ENCODE results near the gene HOXD3.

HOXD3 gene

DNA sequence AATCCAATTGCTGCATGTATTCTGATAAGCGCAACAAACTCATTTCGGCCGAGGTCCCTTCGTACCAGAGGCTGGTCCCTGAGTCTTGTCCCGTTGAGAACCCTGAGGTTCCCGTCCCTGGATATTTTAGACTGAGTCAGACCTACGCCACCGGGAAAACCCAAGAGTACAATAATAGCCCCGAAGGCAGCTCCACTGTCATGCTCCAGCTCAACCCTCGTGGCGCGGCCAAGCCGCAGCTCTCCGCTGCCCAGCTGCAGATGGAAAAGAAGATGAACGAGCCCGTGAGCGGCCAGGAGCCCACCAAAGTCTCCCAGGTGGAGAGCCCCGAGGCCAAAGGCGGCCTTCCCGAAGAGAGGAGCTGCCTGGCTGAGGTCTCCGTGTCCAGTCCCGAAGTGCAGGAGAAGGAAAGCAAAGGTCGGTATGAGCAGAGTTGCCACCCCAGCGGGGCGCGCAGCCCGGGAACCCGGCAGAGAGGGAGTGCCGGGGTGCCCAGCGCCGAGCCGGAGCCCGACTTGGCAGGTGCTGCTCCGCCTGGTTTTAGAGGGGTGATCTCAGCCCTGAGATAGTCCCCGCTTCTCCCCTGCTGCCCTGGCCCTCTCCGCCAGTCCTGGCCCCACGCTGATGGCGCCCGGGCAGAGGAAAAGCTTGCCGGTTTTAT, 39.8 kb upstream of the HOXD3 start:
- H3K27ac Mint-ChIP-seq: peak overlapping the region; percentile 21
- H3K4me3 Mint-ChIP-seq: no peak overlapping the region
- H3K36me3 Mint-ChIP-seq (ENCODE audit: low read depth): peaks cover 3% of the 10 kb centered on the region
- peaks cover 87% of the 10 kb centered on the region for H3K27me3 Mint-ChIP-seq (ENCODE audit: low read depth)
- no peak for DNase-seq (ENCODE audit: low spot score)
- no peaks in the 10 kb centered on the region for H3K9me3 Mint-ChIP-seq
- H3K4me1 Mint-ChIP-seq (ENCODE audit: low read depth): peaks cover 3% of the 10 kb centered on the region

DNA sequence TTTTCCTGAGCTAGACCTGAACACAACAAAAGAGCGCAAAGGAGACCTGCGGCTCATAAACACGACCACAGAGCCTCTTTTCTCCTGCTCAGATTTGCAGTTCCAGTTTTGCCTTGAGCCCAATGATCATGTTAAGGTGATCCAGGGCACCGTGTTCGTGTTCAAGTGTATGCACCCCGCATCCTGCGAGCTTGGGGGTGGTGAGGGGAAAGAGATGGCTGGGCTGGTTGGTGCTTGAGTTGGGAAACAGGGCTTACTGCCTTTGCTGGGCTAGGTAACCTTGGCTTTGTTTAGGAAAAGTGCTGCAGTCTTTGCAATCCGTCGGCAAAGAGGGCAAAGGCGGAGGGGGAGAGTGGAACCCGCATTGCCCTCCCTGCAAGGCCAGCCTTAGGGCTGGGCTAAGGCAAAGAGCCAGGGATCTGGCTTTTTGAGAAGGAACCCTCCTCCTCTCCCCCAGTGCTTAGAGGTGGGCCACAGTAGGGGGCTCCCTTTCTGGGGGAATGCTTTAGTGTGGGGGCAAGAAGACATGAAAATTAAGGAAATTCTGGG, 39.2 kb upstream of the HOXD3 start:
- Mint-ChIP-seq H3K4me1 (ENCODE audit: low read depth) (peaks cover 3% of the 10 kb centered on the region), H3K27ac (no peak overlapping the region), H3K36me3 (ENCODE audit: low read depth) (peaks cover 3% of the 10 kb centered on the region), H3K9me3 (no peaks in the 10 kb centered on the region), H3K27me3 (ENCODE audit: low read depth) (peaks cover 84% of the 10 kb centered on the region), H3K4me3 (no peak overlapping the region)
- no peak for DNase-seq (ENCODE audit: low spot score)

- Mint-ChIP-seq H3K27ac (no peak overlapping the region), H3K27me3 (ENCODE audit: low read depth) (peaks cover 82% of the 10 kb centered on the region), H3K36me3 (ENCODE audit: low read depth) (peaks cover 3% of the 10 kb centered on the region), H3K9me3 (no peaks in the 10 kb centered on the region), H3K4me3 (no peak overlapping the region), H3K4me1 (ENCODE audit: low read depth) (peaks cover 3% of the 10 kb centered on the region)
- no peak for DNase-seq (ENCODE audit: low spot score)
These were observed 38.3 kb upstream of the HOXD3 start for GRCh38 chr2:176118601-176119339.

DNA sequence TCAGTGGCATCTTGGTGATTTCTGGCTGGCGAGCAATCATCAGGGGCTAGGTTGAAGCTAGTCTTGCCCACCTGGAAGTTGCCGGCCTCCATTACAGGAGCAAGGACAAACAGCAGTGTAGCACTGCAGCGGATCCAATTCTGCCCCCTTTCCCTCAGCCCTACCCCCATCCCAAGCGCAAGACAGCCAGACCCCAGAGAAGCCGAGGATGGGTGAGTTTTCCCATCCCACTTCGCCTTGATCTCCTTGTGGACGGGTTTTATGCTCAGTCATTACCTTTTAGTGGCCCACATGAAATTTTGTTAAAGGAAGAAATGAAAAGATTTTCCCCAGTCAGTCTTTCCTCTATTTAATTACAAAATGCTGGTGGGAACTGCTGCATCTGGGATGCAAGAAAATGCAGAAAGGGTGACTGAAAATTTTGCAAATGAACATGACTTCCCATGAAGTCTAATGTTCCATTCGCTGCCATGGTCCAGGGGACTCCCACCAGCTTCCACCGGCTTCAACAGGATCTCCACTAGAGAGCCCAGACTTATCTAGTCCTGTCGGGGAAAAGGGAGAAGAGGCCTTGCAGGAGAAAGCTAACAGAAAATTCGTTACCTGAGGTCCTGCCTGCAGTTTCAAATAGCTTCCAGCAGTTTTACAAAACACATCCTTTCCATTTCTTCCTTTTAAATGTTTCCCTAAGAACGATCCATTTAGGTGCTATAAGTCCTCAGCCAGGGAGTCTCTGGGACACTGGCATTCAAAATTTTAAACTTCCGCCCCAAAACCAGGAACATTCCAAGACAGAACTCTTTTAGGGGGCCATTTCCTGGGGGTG, 36.5 kb upstream of the HOXD3 start:
- peaks cover 3% of the 10 kb centered on the region for H3K4me1 Mint-ChIP-seq (ENCODE audit: low read depth)
- no peaks in the 10 kb centered on the region for H3K9me3 Mint-ChIP-seq
- no peak overlapping the region for H3K4me3 Mint-ChIP-seq
- H3K27ac Mint-ChIP-seq: no peak overlapping the region
- DNase-seq (ENCODE audit: low spot score): no peak
- H3K27me3 Mint-ChIP-seq (ENCODE audit: low read depth): peaks cover 84% of the 10 kb centered on the region
- H3K36me3 Mint-ChIP-seq (ENCODE audit: low read depth): peaks cover 3% of the 10 kb centered on the region

- no peaks in the 10 kb centered on the region for H3K9me3 Mint-ChIP-seq
- no peak for DNase-seq (ENCODE audit: low spot score)
- H3K36me3 Mint-ChIP-seq (ENCODE audit: low read depth): peaks cover 3% of the 10 kb centered on the region
- H3K4me3 Mint-ChIP-seq: no peak overlapping the region
- H3K4me1 Mint-ChIP-seq (ENCODE audit: low read depth): peaks cover 3% of the 10 kb centered on the region
- peaks cover 84% of the 10 kb centered on the region for H3K27me3 Mint-ChIP-seq (ENCODE audit: low read depth)
- peak overlapping the region; percentile 57 for H3K27ac Mint-ChIP-seq
These were observed 35.7 kb upstream of the HOXD3 start for GRCh38 chr2:176121190-176122051.

- no peak overlapping the region for H3K4me3 Mint-ChIP-seq
- H3K27me3 Mint-ChIP-seq (ENCODE audit: low read depth): peaks cover 84% of the 10 kb centered on the region
- H3K27ac Mint-ChIP-seq: peak overlapping the region; percentile 41
- no peaks in the 10 kb centered on the region for H3K36me3 Mint-ChIP-seq (ENCODE audit: low read depth)
- no peaks in the 10 kb centered on the region for H3K9me3 Mint-ChIP-seq
- H3K4me1 Mint-ChIP-seq (ENCODE audit: low read depth): peaks cover 3% of the 10 kb centered on the region
- no peak for DNase-seq (ENCODE audit: low spot score)
These were observed 34.9 kb upstream of the HOXD3 start for GRCh38 chr2:176122052-176122682.

- Mint-ChIP-seq H3K4me3 (no peak within 1 kb of the TSS), H3K27ac (peak within 1 kb of the TSS; percentile 76), H3K9me3 (no peaks in the 10 kb centered on the region), H3K27me3 (ENCODE audit: low read depth) (peaks cover 85% of the 10 kb centered on the region), H3K36me3 (ENCODE audit: low read depth) (no peaks in the 10 kb centered on the region), H3K4me1 (ENCODE audit: low read depth) (peaks cover 3% of the 10 kb centered on the region)
- DNase-seq (ENCODE audit: low spot score): no peak
These were observed 34.3 kb upstream of the HOXD3 start, which contains the start of gene HOXD9 for GRCh38 chr2:176122683-176123410. Gene HOXD9, plus strand, starts transcription at chr2:176122719. Its CDS starts 50 bp downstream, at chr2:176122769.

- no peak for DNase-seq (ENCODE audit: low spot score)
- Mint-ChIP-seq H3K27me3 (ENCODE audit: low read depth) (peaks cover 85% of the 10 kb centered on the region), H3K36me3 (ENCODE audit: low read depth) (no peaks in the 10 kb centered on the region), H3K4me1 (ENCODE audit: low read depth) (peaks cover 1% of the 10 kb centered on the region), H3K9me3 (no peaks in the 10 kb centered on the region), H3K4me3 (peak overlapping the region; percentile 27), H3K27ac (peak overlapping the region; percentile 76)
These were observed 33.5 kb upstream of the HOXD3 start for GRCh38 chr2:176123411-176124109.

DNA sequence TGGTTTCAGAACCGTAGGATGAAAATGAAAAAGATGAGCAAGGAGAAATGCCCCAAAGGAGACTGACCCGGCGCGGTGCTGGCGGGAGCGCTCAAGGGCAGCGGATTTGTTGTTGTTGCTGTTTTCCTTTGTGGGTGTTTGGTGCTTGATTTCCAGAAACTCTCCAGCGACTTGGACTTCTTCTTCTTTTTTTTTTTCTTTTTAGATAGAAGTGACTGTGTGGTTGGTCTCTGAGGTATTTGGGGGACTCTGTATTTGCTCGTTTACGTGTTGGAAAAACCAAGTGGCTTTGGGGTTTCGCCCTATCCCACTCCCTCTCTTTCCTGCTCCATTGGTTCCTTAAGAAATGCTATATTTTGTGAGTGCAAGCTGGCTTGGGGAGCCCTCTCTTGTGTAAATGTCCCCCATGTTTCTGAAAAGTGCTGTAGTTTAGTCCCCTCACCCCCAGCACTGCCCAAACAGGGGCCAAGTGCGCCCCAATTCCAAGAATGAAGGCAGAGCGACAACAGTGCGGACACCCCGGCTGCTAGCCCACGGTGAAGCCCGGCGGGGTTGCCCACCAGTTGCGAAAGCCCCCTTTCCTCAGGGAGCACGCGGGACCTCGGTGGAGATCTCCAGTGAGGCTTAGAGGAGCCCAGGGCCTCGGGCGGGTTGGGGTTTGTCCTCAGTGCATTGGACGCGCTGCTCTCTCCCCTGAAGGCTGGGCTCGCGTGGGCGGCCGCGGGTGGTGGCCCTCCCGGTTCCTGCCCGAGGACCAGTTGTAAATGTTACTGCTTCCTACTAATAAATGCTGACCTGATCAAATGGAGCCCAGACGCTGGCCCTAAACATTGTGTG, 32.8 kb upstream of the HOXD3 start:
- no peaks in the 10 kb centered on the region for H3K36me3 Mint-ChIP-seq (ENCODE audit: low read depth)
- no peak overlapping the region for H3K4me3 Mint-ChIP-seq
- peak overlapping the region; percentile 76 for H3K27ac Mint-ChIP-seq
- no peak for DNase-seq (ENCODE audit: low spot score)
- H3K27me3 Mint-ChIP-seq (ENCODE audit: low read depth): peaks cover 85% of the 10 kb centered on the region
- no peaks in the 10 kb centered on the region for H3K4me1 Mint-ChIP-seq (ENCODE audit: low read depth)
- H3K9me3 Mint-ChIP-seq: no peaks in the 10 kb centered on the region

- H3K27me3 Mint-ChIP-seq (ENCODE audit: low read depth): peaks cover 77% of the 10 kb centered on the region
- H3K4me1 Mint-ChIP-seq (ENCODE audit: low read depth): no peaks in the 10 kb centered on the region
- DNase-seq (ENCODE audit: low spot score): no peak
- no peaks in the 10 kb centered on the region for H3K36me3 Mint-ChIP-seq (ENCODE audit: low read depth)
- H3K9me3 Mint-ChIP-seq: no peaks in the 10 kb centered on the region
- H3K27ac Mint-ChIP-seq: peak overlapping the region; percentile 8
- H3K4me3 Mint-ChIP-seq: no peak overlapping the region
These were observed 31.9 kb upstream of the HOXD3 start for GRCh38 chr2:176124947-176125771.

DNA sequence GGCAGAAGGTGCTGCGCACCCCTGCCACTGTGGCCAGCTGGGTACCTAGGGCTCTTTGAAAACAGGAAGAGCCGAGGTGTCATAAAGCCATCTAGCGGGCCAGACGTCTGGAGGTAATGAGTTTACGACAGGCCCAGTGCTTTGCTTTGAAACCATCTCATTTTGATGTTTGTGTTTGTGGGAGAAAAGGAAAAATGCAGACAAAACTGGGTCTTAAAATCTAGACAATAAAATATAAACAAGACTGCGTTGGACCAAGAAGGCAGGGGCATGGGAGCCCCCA, 31.4 kb upstream of the HOXD3 start:
- peaks cover 73% of the 10 kb centered on the region for H3K27me3 Mint-ChIP-seq (ENCODE audit: low read depth)
- H3K36me3 Mint-ChIP-seq (ENCODE audit: low read depth): no peaks in the 10 kb centered on the region
- H3K9me3 Mint-ChIP-seq: no peaks in the 10 kb centered on the region
- H3K27ac Mint-ChIP-seq: no peak overlapping the region
- no peak for DNase-seq (ENCODE audit: low spot score)
- H3K4me1 Mint-ChIP-seq (ENCODE audit: low read depth): no peaks in the 10 kb centered on the region
- H3K4me3 Mint-ChIP-seq: no peak overlapping the region

All from T-helper 2 cell treated with Interferon-gamma antibody and Interleukin-4, amounts not matched to agents 5 μg/mL and 100 μg/mL, for 36 hours (primary cell).